HepG2 (cell line): Measurements from ENCODE around the gene CSKMT. TPM values are rescaled to one million over a fixed set of nuclear protein-coding genes. Genes with fewer than 3 reads are reported as not detected.

Experiments used
- FOXM1 ChIP-seq: sonication (generic); formaldehyde crosslinking; IDR thresholded peaks from 2 replicates; pipeline ENCODE4 v1.5.0; 2020; ENCODE audit warnings: missing genetic modification reagents
- JDP2 ChIP-seq: sonication (generic); formaldehyde crosslinking; IDR thresholded peaks from 2 replicates; pipeline ENCODE4 v1.8.1; 2022; ENCODE audit warnings: missing genetic modification reagents, borderline replicate concordance
- KLF9 ChIP-seq: IDR thresholded peaks from 2 replicates; pipeline ENCODE4 v1.6.1; 2016; ENCODE audit warnings: low read depth
- NFRKB ChIP-seq: fragments of 450-650 bp; IDR thresholded peaks from 2 replicates; pipeline ENCODE4 v1.6.1; 2017
- PLSCR1 ChIP-seq: sonication (generic); formaldehyde crosslinking; IDR thresholded peaks from 2 replicates; pipeline ENCODE4 v1.5.0; 2020; ENCODE audit warnings: missing genetic modification reagents, mild to moderate bottlenecking, borderline replicate concordance
- THRA ChIP-seq: sonication (generic); formaldehyde crosslinking; IDR thresholded peaks from 2 replicates; pipeline ENCODE4 v1.4.0; 2020; ENCODE audit warnings: missing genetic modification reagents, borderline replicate concordance
- TOE1 ChIP-seq: sonication (generic); formaldehyde crosslinking; IDR thresholded peaks from 2 replicates; pipeline ENCODE4 v1.4.0; 2020; ENCODE audit warnings: mild to moderate bottlenecking, missing genetic modification reagents
- ZNF770 ChIP-seq: sonication (generic); formaldehyde crosslinking; IDR thresholded peaks from 2 replicates; pipeline ENCODE4 v1.5.0; 2020; ENCODE audit warnings: mild to moderate bottlenecking, missing genetic modification reagents
- ZUFSP ChIP-seq: sonication (generic); formaldehyde crosslinking; IDR thresholded peaks from 2 replicates; pipeline ENCODE4 v1.9.0; 2021; ENCODE audit warnings: missing genetic modification reagents, mild to moderate bottlenecking, borderline replicate concordance
- ZXDC ChIP-seq: sonication (generic); formaldehyde crosslinking; IDR thresholded peaks from 2 replicates; pipeline ENCODE4 v1.5.0; 2020; ENCODE audit warnings: mild to moderate bottlenecking, missing genetic modification reagents
- polyA plus RNA-seq, 8 experiments: library from polyadenylated mRNA; depleted of rRNA in 3 of 8; stranded (reverse) in 7 of 8; unstranded in 1 of 8; fragments of >200 nt; fragmentation: Illumina TruSeq in 4 of 8; extraction: Trizol in 4 of 8; gene quantifications; 2 replicates each; pipeline versions ENCODE4 v1.2.1 to v1.2.3, GENCODE V29; 2011 to 2016; ENCODE audit warnings: low read depth in 4 of 8, missing spikeins in 1 of 8, mixed read lengths in 1 of 8; ENCODE audit not compliant: insufficient read depth in 1 of 8
- total RNA-seq, 5 experiments: library from RNA; depleted of rRNA; stranded (reverse); fragments of >200 nt; fragmentation: Illumina TruSeq; extraction: Trizol; gene quantifications; 2 replicates each; pipeline ENCODE4 v1.2.3, GENCODE V29; 2016; ENCODE audit warnings: low read depth in 1 of 5
- TF ChIP-seq, protein P1 (sequence below): sonication (generic); formaldehyde crosslinking; IDR thresholded peaks from 2 replicates; pipeline ENCODE4 v1.5.0; 2020; ENCODE audit warnings: missing genetic modification reagents
- TF ChIP-seq, protein P2 (sequence below): IDR thresholded peaks from 2 replicates; pipeline ENCODE4 v1.6.1; 2018; ENCODE audit warnings: missing genetic modification reagents, mild to moderate bottlenecking, missing compliant biosample characterization

CSKMT gene
- total and polyA plus RNA-seq, 2 of the 13 experiments (the other 11 are each of a cell fraction or from before 2014, with no cell fraction given), result 7.6 to 31.8 TPM

DNA sequence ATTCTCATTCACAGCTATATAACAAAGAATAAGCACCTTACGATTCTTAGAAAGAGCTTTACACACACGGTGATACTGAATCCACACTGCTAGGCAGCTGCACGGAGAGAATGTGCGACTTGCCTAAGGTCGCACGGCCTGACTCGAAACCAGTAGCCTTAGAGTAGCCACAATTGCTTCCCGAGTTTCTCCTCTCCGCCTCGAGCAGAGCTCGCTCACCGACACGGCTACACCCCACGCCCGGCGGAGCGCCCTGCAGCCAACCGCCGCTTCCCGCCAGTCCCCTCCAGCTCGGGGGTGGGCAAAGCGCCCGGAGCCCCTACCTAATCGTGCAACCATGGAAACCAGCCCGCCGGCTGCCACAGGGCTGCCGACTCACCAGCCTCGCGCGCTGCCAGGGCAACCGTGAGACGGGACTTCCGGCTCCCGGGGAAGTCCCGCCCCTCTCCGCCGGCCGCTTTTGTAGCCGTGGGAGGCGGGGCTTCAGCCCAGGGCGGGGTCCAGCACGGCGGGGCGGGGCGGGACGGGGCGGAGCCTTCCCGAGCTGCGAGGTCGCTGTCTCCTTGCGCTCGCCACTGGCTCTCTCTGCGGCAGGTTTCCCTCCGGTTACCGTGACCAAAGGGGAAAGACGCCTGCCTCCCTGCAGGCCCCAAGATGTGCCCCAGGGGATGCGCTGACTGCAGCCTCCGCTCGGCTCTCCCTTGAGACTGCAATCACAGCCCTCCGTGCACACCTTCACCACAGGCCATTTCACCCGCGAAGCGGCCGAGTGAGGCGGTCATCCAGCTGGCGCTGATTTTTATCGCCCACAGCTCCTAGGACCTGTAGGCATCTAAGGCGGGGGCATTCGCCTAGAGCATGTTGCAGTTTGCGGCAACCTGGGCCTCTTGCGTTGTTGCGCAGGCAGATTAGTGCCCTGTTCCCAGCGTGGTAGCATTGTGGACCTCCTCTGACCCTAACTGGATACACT lies 41.1 kb downstream of the CSKMT start (continued):
- TF ChIP-seq THRA (CRISPR knock-in tag), result no peak
- no peak for TF ChIP-seq FOXM1 (CRISPR knock-in tag)
- TF ChIP-seq, protein P1, sequence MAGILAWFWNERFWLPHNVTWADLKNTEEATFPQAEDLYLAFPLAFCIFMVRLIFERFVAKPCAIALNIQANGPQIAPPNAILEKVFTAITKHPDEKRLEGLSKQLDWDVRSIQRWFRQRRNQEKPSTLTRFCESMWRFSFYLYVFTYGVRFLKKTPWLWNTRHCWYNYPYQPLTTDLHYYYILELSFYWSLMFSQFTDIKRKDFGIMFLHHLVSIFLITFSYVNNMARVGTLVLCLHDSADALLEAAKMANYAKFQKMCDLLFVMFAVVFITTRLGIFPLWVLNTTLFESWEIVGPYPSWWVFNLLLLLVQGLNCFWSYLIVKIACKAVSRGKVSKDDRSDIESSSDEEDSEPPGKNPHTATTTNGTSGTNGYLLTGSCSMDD (CRISPR knock-in tag), result no peak
- TF ChIP-seq JDP2, result no peak
- TF ChIP-seq NFRKB, result no peak
- TF ChIP-seq ZNF770 (CRISPR knock-in tag), result no peak
- TF ChIP-seq PLSCR1 (CRISPR knock-in tag), result no peak
- no peak for TF ChIP-seq ZUFSP (CRISPR knock-in tag)
- TF ChIP-seq ZXDC (CRISPR knock-in tag), result no peak
- TF ChIP-seq KLF9 (CRISPR knock-in tag), result no peak
- TF ChIP-seq TOE1 (CRISPR knock-in tag), result no peak
- TF ChIP-seq, protein P2, sequence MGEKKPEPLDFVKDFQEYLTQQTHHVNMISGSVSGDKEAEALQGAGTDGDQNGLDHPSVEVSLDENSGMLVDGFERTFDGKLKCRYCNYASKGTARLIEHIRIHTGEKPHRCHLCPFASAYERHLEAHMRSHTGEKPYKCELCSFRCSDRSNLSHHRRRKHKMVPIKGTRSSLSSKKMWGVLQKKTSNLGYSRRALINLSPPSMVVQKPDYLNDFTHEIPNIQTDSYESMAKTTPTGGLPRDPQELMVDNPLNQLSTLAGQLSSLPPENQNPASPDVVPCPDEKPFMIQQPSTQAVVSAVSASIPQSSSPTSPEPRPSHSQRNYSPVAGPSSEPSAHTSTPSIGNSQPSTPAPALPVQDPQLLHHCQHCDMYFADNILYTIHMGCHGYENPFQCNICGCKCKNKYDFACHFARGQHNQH, result 0 out of 2 replicates have a peak, but pooled peaks have one; percentile 39
